ENCODE results near the gene ALCAM.

DNA sequence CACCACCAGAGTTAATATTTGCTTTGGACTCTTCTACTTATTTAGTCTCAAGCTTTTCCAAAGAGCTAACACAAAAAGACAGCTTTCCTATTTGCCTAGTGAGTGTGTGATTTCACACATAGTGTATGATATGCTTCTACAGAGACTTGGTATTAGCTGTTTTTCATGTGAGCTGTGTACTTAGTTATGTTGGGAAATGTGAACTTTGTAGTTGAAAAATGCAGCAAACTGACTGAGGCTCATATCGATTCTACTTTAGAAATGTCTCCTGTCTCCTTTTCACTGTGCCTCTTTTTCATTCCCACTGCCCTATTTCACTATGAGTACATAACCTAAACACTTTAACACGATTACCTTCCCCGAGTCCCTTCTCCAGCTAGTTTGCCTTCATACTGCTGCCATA lies 136.5 kb downstream of the ALCAM start:
- TF ChIP-seq ZNF274 (IDR thresholded peaks at IDR 0.05; ENCODE audit: low read depth, low read length) (no peak), SUZ12 (IDR thresholded peaks at IDR 0.05; ENCODE audit: extremely low read depth, insufficient read depth, insufficient read length) (no peak)

Data from NT2/D1 (cell line).